ENCODE measurements around the gene JOSD1. TPM values are rescaled to one million over a fixed set of nuclear protein-coding genes. Genes with fewer than 3 reads are reported as not detected.
A peak's percentile ranks its signal among the peaks of the same experiment; 100 is the strongest.

The JOSD1 gene
- total RNA-seq, 3 donors from 2014 or later = 60.5 to 80.8 (median 61.3) TPM

DNA sequence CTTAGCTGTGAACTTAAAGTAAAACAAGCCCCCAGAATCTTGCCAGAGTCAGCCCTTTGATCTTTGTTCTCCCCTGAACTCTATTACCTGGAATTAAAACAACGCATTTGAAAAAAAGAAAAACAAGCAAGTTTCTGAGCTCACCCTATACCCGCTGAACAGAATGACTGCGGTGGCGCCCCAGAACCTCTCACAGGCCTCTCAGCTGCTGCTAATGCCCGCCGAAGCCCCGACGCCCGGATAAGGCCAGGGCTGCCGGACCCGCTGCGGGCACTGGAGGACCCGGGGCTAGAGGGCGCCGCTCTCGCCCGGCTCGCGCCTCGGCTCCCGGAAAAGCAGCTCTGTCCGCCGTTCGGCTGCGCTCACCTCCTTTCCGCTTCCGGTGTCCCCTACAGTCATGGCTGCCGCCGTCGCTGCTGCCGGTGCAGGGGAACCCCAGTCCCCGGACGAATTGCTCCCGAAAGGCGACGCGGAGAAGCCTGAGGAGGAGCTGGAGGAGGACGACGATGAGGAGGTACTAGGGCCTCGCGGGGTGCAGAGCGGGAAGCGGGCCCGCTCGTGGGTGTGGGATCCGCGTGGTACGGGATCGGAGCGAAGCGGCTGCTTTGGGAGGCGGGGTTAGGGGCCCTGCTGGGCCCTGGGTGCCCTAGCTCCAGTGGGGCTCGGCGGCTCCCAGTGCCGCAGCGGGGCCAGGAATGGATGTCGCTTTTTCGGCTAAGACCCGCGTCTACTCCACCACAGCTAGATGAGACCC is 19.0 kb downstream of the JOSD1 start, which contains the start of gene TOMM22:
TOMM22 (plus strand) TSS at position 376 of the 754 bp plus-strand sequence; CDS start at position 398, 22 bp downstream.
- Histone ChIP-seq H3K4me1 (no peaks in the 10 kb centered on the region), H3K9me3 (no peaks in the 10 kb centered on the region), H3K27ac (peak within 1 kb of the TSS; percentile 50 to 80), H3K27me3 (no peaks in the 10 kb centered on the region), H3K4me3 (peak within 1 kb of the TSS; percentile 92 to 98 (median 95)), H3K36me3 (no peaks in the 10 kb centered on the region)
- TF ChIP-seq POLR2AphosphoS5 (IDR thresholded peaks at IDR 0.05) (peak; percentile 71 to 88 (median 73)), POLR2A (IDR thresholded peaks at IDR 0.05) (peak; percentile 37)
- TF ChIP-seq, protein P1, sequence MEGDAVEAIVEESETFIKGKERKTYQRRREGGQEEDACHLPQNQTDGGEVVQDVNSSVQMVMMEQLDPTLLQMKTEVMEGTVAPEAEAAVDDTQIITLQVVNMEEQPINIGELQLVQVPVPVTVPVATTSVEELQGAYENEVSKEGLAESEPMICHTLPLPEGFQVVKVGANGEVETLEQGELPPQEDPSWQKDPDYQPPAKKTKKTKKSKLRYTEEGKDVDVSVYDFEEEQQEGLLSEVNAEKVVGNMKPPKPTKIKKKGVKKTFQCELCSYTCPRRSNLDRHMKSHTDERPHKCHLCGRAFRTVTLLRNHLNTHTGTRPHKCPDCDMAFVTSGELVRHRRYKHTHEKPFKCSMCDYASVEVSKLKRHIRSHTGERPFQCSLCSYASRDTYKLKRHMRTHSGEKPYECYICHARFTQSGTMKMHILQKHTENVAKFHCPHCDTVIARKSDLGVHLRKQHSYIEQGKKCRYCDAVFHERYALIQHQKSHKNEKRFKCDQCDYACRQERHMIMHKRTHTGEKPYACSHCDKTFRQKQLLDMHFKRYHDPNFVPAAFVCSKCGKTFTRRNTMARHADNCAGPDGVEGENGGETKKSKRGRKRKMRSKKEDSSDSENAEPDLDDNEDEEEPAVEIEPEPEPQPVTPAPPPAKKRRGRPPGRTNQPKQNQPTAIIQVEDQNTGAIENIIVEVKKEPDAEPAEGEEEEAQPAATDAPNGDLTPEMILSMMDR (IDR thresholded peaks at IDR 0.05) = no peak
- peak; percentile 72 to 85 for DNase-seq (ENCODE audit: low spot score in 2 of 2)
- intact Hi-C loops (cut with DNase I; ENCODE audit: low total_unique reads) = no loop called here

DNA sequence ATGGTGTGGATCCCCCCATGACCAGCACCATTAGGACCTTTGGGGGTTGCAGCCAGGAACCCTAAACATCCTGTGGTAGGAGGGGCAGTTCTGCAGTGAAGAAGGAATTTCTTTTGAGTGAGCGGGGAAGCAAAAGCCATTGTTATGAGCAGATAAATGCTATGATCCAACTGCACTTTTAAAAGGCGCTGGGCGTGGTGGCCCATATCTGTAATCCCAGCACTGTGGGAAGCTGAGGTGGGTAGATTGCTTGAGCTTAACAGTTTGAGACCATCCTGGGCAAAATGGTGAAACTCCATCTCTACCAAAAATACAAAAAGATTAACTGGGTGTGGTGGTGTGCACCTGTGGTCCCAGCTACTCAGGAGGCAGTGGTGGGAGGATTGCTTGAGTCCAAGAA is 24.9 kb downstream of the JOSD1 start:
- H3K27ac ChIP-seq = no peak overlapping the region
- DNase-seq (ENCODE audit: low spot score in 2 of 2) = no peak
- TF ChIP-seq, protein P1 (IDR thresholded peaks at IDR 0.05) = no peak
- TF ChIP-seq POLR2A (IDR thresholded peaks at IDR 0.05) (no peak), POLR2AphosphoS5 (IDR thresholded peaks at IDR 0.05) (no peak)
- no peaks in the 10 kb centered on the region for H3K9me3 ChIP-seq
- intact Hi-C loops (cut with DNase I; ENCODE audit: low total_unique reads) = no loop called here
- H3K4me1 ChIP-seq = no peaks in the 10 kb centered on the region
- no peaks in the 10 kb centered on the region for H3K27me3 ChIP-seq
- H3K36me3 ChIP-seq = no peaks in the 10 kb centered on the region
- H3K4me3 ChIP-seq = no peak overlapping the region

DNA sequence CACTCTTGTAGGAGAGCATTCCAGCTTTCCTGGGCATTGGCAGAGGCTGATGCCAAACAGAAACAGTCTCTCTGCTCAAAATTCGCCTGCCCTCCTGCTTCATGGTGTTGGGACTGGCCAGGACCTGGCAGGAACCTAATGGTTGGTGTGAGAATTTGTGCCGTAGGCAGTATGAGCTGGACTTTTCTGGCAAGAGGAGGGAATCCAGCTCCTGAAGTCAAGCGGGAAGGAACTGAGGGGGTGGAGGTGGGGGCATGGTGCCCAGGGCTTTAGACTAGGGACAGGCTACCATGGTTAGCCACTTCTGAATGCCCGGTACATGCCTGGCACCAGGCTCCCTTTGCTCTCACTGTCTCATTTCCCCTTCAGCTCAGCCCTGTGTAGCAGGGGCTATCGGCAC is 25.9 kb downstream of the JOSD1 start:
- Histone ChIP-seq H3K27ac (peak overlapping the region; percentile 61 to 66), H3K4me1 (no peaks in the 10 kb centered on the region), H3K36me3 (no peaks in the 10 kb centered on the region), H3K4me3 (no peak overlapping the region), H3K27me3 (no peaks in the 10 kb centered on the region), H3K9me3 (no peaks in the 10 kb centered on the region)
- peak in 1 of 2 donors; percentile 78 for DNase-seq (ENCODE audit: low spot score in 2 of 2)
- intact Hi-C loops (cut with DNase I; ENCODE audit: low total_unique reads) = no loop called here
- peak in 1 of 3 donors; percentile 27 for TF ChIP-seq POLR2AphosphoS5 (IDR thresholded peaks at IDR 0.05)
- TF ChIP-seq, protein P1 (IDR thresholded peaks at IDR 0.05) = no peak

DNA sequence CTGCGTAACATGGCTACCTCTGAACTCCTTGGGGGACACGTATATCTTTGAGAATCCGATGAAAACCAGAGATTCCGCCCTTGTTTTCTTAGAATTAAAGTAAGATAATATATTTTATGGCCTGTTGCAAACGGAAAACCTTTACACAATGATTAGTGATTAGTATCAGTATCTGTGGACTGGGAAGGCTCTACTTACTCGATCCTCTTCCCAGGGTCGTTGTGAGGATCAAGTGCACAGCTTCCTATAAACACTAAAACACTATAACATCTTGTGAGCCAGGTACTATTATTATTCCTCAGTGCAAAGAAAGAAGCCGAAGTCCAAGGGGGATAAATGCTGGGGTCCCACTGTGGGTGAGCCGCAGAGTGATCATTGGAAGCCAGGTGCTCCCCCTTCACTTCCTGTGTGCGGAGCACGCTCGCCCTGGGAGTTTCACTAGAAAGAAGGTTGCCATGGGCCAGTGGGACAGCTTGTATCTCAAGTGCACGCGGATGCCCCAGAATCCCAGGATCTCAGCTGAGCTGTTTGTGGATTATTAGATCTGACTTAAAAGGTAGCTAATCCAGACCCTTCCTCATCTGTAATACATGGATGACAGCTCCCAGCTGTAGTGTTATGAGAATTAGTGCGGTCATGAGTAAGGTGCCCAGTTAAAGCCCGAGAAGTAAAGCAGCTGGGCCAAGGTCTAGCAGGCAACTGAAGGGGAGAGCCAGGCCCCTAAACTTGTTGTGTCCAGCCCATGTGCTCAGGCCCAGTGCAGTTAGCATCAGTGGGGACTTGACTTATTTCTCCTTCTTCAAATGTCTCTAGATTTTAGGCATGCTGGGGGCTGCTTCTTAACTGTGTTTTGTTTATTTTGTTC is 43.5 kb downstream of the JOSD1 start:
- no peak for TF ChIP-seq POLR2A (IDR thresholded peaks at IDR 0.05)
- no peak for TF ChIP-seq POLR2AphosphoS5 (IDR thresholded peaks at IDR 0.05)
- Histone ChIP-seq H3K4me3 (peak overlapping the region; percentile 73 to 100 (median 93)), H3K9me3 (no peaks in the 10 kb centered on the region), H3K27ac (peak overlapping the region; percentile 88 to 98), H3K36me3 (no peaks in the 10 kb centered on the region), H3K27me3 (no peaks in the 10 kb centered on the region), H3K4me1 (no peaks in the 10 kb centered on the region)
- intact Hi-C loops (cut with DNase I; ENCODE audit: low total_unique reads) = no loop called here
- DNase-seq (ENCODE audit: low spot score in 2 of 2) = no peak

DNA sequence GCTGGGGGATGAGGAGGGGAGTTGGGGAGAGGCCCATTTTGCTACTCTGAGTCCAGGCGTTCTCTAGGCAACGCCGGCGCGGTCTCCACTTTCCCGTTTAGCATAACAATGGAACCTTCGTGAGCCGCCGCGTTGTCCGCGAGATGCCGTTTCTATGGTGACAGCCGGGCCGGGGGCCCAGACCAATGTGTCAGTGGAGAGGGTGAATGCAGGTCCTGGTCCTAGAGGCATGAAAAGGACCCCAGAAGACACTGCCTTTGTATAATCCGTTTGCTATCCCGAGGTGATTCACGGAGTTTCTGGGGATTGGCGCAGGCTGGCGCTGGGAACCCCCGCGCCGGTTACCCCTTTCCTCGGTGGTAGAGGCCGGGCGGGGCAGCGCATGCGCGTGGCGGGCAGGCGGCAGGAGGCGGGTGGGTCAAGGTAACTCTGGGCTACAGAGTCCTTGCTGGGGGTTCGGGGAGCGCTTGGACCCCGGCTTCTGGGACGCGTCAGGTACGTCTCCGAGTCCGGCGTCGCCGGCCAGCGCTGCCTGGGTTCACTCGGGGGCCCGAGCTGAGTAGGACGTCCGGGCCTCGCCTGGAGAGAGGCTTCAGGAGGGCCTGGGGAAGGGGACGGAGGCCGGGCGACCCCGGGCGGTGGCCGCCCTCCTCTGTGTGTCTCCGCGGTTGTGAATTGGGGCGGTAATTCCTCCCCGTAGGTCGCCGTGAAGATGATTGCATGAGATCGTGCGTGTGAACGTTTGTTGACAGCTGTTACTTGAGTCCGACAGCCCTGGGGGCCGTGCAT is 44.3 kb downstream of the JOSD1 start, which contains the start of the genes CBY1 and FAM227A:
CBY1 (plus strand) TSS at position 383 of the 789 bp plus-strand sequence. CDS start 11,417 bp downstream, outside the sequence.
FAM227A (minus strand) TSS at position 137 of the 789 bp plus-strand sequence. CDS start 6,224 bp downstream, outside the sequence.
- H3K4me3 ChIP-seq = peak within 1 kb of the TSS; percentile 73 to 100 (median 93)
- intact Hi-C loops (cut with DNase I; ENCODE audit: low total_unique reads) = no loop called here
- H3K36me3 ChIP-seq = no peaks in the 10 kb centered on the region
- H3K27me3 ChIP-seq = no peaks in the 10 kb centered on the region
- no peaks in the 10 kb centered on the region for H3K4me1 ChIP-seq
- TF ChIP-seq POLR2AphosphoS5 (IDR thresholded peaks at IDR 0.05) (peak; percentile 32 to 84 (median 69)), POLR2A (IDR thresholded peaks at IDR 0.05) (peak; percentile 64)
- TF ChIP-seq, protein P1 (IDR thresholded peaks at IDR 0.05) = peak in 1 of 3 donors; percentile 23
- peak within 1 kb of the TSS; percentile 88 to 98 for H3K27ac ChIP-seq
- H3K9me3 ChIP-seq = no peaks in the 10 kb centered on the region
- DNase-seq (ENCODE audit: low spot score in 2 of 2) = peak; percentile 82 to 89

Data from breast epithelium (tissue), 4 donors.